Measurements from ENCODE around the gene P3H4.

P3H4 gene

DNA sequence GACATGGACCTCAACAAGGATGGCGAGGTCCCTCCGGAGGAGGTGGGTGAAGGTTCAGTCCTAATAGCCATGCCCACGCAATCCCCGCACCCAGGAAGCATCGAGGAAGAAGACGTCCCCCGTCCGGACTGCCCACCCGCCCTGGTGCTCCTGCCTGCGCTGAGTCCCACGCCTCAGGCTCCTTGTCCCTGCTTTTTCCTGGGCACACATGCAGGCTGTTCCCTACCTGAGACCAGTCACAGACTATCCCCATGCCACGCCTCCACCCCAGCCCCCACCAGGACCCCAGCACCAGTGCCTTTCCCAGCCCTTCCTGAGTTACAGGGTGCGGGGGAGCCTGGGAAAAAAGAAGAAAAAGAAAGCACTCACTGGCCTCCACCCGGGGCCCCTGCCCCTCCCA lies 10.0 kb upstream of the P3H4 start:
- H3K79me2 ChIP-seq (ENCODE audit: low read length) = no peaks in the 10 kb centered on the region
- H3K36me3 ChIP-seq (replicated peaks; ENCODE audit: insufficient read depth, low read length) = no peaks in the 10 kb centered on the region
- no peak for TF ChIP-seq EZH2 (optimal IDR thresholded peaks at IDR 0.05; ENCODE audit: low read depth, low read length)
- TF ChIP-seq CTCF (IDR thresholded peaks at IDR 0.05; ENCODE audit: low read length) = no peak
- no peak for TF ChIP-seq EZH2phosphoT487 (IDR thresholded peaks at IDR 0.05; ENCODE audit: low read length)
- H3K4me2 ChIP-seq (ENCODE audit: low read depth, low read length) = no peak overlapping the region
- H3K27me3 ChIP-seq (replicated peaks; ENCODE audit: insufficient read depth, low read length) = peaks cover 9% of the 10 kb centered on the region
- no peak overlapping the region for H3K9ac ChIP-seq (ENCODE audit: low read length)
- H3F3A ChIP-seq (ENCODE audit: insufficient read depth, low read length) = no peaks in the 10 kb centered on the region
- no peak overlapping the region for H3K4me3 ChIP-seq (ENCODE audit: low read length)
- no peaks in the 10 kb centered on the region for H3K9me2 ChIP-seq (replicated peaks; ENCODE audit: insufficient read depth, low read length)
- no peaks in the 10 kb centered on the region for H3K9me3 ChIP-seq (replicated peaks; ENCODE audit: insufficient read depth, low read length)
- no peaks in the 10 kb centered on the region for H4K20me1 ChIP-seq (ENCODE audit: insufficient read depth, low read length)
- no peak for DNase-seq
- H3K27ac ChIP-seq (ENCODE audit: low read length) = no peak overlapping the region
- H2AFZ ChIP-seq (ENCODE audit: low read length) = no peak overlapping the region
- H3K4me1 ChIP-seq (ENCODE audit: low read length) = no peaks in the 10 kb centered on the region

DNA sequence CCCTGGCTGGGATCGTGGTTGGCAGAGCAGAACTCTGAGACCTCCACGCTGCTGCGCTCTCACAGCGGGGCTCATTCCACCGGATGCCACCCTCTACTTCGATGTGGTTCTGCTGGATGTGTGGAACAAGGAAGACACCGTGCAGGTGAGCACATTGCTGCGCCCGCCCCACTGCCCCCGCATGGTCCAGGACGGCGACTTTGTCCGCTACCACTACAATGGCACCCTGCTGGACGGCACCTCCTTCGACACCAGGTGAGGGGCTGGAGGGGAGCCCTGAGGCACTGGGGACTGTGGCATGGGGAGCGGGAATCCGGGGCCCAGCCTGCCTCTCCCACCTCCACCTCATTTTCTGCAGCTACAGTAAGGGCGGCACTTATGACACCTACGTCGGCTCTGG lies 6.3 kb upstream of the P3H4 start:
- Histone ChIP-seq H3K4me3 (ENCODE audit: low read length) (no peak overlapping the region), H3K4me2 (ENCODE audit: low read depth, low read length) (no peak overlapping the region), H3K36me3 (replicated peaks; ENCODE audit: insufficient read depth, low read length) (no peaks in the 10 kb centered on the region), H3K27ac (ENCODE audit: low read length) (no peak overlapping the region), H3K9ac (ENCODE audit: low read length) (no peak overlapping the region), H3K9me2 (replicated peaks; ENCODE audit: insufficient read depth, low read length) (no peaks in the 10 kb centered on the region), H3K9me3 (replicated peaks; ENCODE audit: insufficient read depth, low read length) (no peaks in the 10 kb centered on the region), H3K4me1 (ENCODE audit: low read length) (no peaks in the 10 kb centered on the region), H3K79me2 (ENCODE audit: low read length) (no peaks in the 10 kb centered on the region), H3F3A (ENCODE audit: insufficient read depth, low read length) (no peaks in the 10 kb centered on the region), H2AFZ (ENCODE audit: low read length) (no peak overlapping the region), H3K27me3 (replicated peaks; ENCODE audit: insufficient read depth, low read length) (peaks cover 9% of the 10 kb centered on the region), H4K20me1 (ENCODE audit: insufficient read depth, low read length) (no peaks in the 10 kb centered on the region)
- TF ChIP-seq CTCF (IDR thresholded peaks at IDR 0.05; ENCODE audit: low read length) (no peak), EZH2 (optimal IDR thresholded peaks at IDR 0.05; ENCODE audit: low read depth, low read length) (no peak), EZH2phosphoT487 (IDR thresholded peaks at IDR 0.05; ENCODE audit: low read length) (no peak)
- no peak for DNase-seq

DNA sequence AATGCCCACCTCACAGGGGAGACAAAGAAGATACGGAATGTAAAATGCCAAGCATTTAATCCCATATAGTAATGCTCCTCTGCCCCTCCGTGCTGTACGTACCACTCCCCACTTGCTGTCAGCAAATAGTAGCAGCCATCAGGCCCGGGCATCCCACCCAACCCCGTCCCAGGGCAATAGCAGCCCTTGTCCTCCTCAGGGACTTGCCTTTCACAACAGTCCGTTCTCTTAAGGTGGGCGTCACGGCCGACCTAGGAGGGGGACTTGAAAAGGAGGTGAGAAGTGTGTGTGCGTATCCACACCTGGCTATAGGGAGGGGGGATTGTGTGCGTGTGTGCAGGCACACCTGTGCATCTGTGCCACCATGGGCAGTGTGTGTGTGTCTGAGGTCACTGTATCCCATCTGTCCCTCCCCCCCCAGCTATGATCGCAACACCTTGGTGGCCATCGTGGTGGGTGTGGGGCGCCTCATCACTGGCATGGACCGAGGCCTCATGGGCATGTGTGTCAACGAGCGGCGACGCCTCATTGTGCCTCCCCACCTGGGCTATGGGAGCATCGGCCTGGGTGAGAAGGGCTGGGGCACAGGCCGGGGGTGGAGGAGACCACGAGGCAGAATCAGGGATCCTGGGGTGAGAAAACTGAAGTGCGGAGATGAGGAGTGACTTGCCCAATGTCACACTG lies 5.0 kb upstream of the P3H4 start:
- H3K9me3 ChIP-seq (replicated peaks; ENCODE audit: insufficient read depth, low read length) = no peaks in the 10 kb centered on the region
- 0 out of 2 replicates have a peak, but pooled peaks cover 7% of the 10 kb centered on the region for H3K4me1 ChIP-seq (ENCODE audit: low read length)
- no peak overlapping the region for H3K9ac ChIP-seq (ENCODE audit: low read length)
- H3K27ac ChIP-seq (ENCODE audit: low read length) = no peak overlapping the region
- H3F3A ChIP-seq (ENCODE audit: insufficient read depth, low read length) = no peaks in the 10 kb centered on the region; the same call in 1 of the 2 replicates
- H3K9me2 ChIP-seq (replicated peaks; ENCODE audit: insufficient read depth, low read length) = no peaks in the 10 kb centered on the region
- no peaks in the 10 kb centered on the region for H3K79me2 ChIP-seq (ENCODE audit: low read length)
- no peaks in the 10 kb centered on the region for H3K36me3 ChIP-seq (replicated peaks; ENCODE audit: insufficient read depth, low read length)
- no peak overlapping the region for H3K4me2 ChIP-seq (ENCODE audit: low read depth, low read length)
- no peak overlapping the region for H3K4me3 ChIP-seq (ENCODE audit: low read length)
- peaks cover 13% of the 10 kb centered on the region for H3K27me3 ChIP-seq (replicated peaks; ENCODE audit: insufficient read depth, low read length)
- no peak for DNase-seq
- H4K20me1 ChIP-seq (ENCODE audit: insufficient read depth, low read length) = no peaks in the 10 kb centered on the region
- no peak overlapping the region for H2AFZ ChIP-seq (ENCODE audit: low read length)
- TF ChIP-seq EZH2phosphoT487 (IDR thresholded peaks at IDR 0.05; ENCODE audit: low read length) (no peak), EZH2 (optimal IDR thresholded peaks at IDR 0.05; ENCODE audit: low read depth, low read length) (no peak), CTCF (IDR thresholded peaks at IDR 0.05; ENCODE audit: low read length) (no peak)
